H1 (cell line): ENCODE data around the gene SPRYD4.

ENCODE experiments used
- CBX8 ChIP-seq: fragments of 300-800, 300-1000 bp; sonication (generic); IDR thresholded peaks from 2 replicates; pipeline ENCODE4 v1.7.1; 2016; ENCODE audit warnings: low read depth, low read length, borderline replicate concordance
- JUND ChIP-seq: IDR thresholded peaks from 2 replicates; pipeline ENCODE4 v1.6.1; 2011; ENCODE audit warnings: mild to moderate bottlenecking, improper control_type of control experiment, low read length
- POLR2A ChIP-seq, 2 experiments: IDR thresholded peaks; 1 replicate in 1 of 2; 2 replicates in 1 of 2; pipeline ENCODE4 v1.6.1; 2011; ENCODE audit warnings: low read depth in 2 of 2, low read length in 2 of 2, mild to moderate bottlenecking in 2 of 2; ENCODE audit errors: control extremely low read depth in 1 of 2
- RAD21 ChIP-seq, 2 experiments: IDR thresholded peaks in 1 of 2; conservative IDR thresholded peaks in 1 of 2; 2 replicates each; pipeline ENCODE4 v1.6.1; 2011; ENCODE audit warnings: low read depth in 2 of 2, low read length in 2 of 2, improper control_type of control experiment in 1 of 2, inconsistent platforms in 1 of 2, mild to moderate bottlenecking in 1 of 2, moderate library complexity in 1 of 2
- RNF2 ChIP-seq: fragments of 200-900, 300-1000 bp; sonication (generic); IDR thresholded peaks from 2 replicates; pipeline ENCODE4 v1.7.1; 2016; ENCODE audit warnings: borderline replicate concordance, low read depth, mild to moderate bottlenecking, antibody characterized with exemption, low read length; ENCODE audit not compliant: poor library complexity, severe bottlenecking; ENCODE audit errors: missing control alignments
- RXRA ChIP-seq: IDR thresholded peaks from 2 replicates; pipeline ENCODE4 v1.6.1; 2011; ENCODE audit warnings: low read depth, mild to moderate bottlenecking, low read length, moderate library complexity; ENCODE audit not compliant: insufficient read depth
- TF ChIP-seq, protein P1 (sequence below), 3 experiments: IDR thresholded peaks; 1 replicate in 2 of 3; 2 replicates in 1 of 3; pipeline versions ENCODE4 v1.5.1 to v1.6.1; 2011; ENCODE audit warnings: low read length in 3 of 3, mild to moderate bottlenecking in 3 of 3, inconsistent platforms in 2 of 3, low read depth in 1 of 3, moderate library complexity in 1 of 3; ENCODE audit not compliant: insufficient read depth in 1 of 3; ENCODE audit errors: control extremely low read depth in 1 of 3

DNA sequence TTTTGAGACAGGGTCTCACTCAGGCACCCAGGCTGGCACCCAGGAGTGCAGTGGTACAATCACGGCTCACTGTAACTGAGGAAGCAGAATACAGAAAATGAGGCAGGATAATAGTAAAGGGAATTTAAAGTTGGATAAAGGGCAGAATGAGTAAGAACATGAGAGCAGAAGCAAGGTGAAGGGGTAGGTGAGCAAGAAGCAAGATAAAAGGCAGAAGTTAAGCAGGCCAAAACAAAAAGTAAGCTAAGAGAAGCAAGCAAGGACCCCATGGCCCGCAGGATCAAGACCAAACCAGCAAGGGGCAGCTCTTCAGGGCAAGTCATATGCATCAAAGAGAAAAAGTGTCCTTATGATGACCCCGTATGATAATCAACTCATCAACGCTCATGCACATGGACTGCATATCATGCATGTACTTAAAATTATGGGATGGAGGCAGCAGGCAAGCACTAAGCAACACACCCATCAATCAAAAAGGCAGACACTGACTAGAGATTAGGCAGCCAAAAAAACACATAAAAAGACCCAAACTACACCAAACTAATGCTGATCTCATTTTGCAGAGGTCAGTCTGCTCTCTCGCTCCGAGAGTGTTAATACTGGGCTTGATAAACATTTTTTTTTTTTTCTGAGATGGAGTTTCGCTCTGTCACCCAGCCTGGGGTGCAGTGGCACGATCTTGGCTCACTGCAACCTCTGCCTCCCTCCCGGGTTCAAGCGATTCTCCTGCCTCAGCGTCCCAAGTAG, 30.8 kb upstream of the SPRYD4 start:
- TF ChIP-seq RAD21 (IDR thresholded peaks at IDR 0.05 in 1 of 2, conservative IDR thresholded peaks at IDR 0.05 in 1 of 2; ENCODE audit: low read depth in 2 of 2, low read length in 2 of 2) (no peak), RNF2 (no peak), CBX8 (no peak), JUND (no peak), RXRA (no peak), POLR2A (IDR thresholded peaks at IDR 0.05; ENCODE audit: control extremely low read depth in 1 of 2, low read depth in 2 of 2, low read length in 2 of 2) (no peak)
- TF ChIP-seq, protein P1, sequence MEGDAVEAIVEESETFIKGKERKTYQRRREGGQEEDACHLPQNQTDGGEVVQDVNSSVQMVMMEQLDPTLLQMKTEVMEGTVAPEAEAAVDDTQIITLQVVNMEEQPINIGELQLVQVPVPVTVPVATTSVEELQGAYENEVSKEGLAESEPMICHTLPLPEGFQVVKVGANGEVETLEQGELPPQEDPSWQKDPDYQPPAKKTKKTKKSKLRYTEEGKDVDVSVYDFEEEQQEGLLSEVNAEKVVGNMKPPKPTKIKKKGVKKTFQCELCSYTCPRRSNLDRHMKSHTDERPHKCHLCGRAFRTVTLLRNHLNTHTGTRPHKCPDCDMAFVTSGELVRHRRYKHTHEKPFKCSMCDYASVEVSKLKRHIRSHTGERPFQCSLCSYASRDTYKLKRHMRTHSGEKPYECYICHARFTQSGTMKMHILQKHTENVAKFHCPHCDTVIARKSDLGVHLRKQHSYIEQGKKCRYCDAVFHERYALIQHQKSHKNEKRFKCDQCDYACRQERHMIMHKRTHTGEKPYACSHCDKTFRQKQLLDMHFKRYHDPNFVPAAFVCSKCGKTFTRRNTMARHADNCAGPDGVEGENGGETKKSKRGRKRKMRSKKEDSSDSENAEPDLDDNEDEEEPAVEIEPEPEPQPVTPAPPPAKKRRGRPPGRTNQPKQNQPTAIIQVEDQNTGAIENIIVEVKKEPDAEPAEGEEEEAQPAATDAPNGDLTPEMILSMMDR (IDR thresholded peaks at IDR 0.05; ENCODE audit: control extremely low read depth in 1 of 3, insufficient read depth in 1 of 3, low read depth in 1 of 3, low read length in 3 of 3): no peak
